D721Med (cell line): ENCODE measurements around the gene PYCARD.
"Not testable (repeated sequence)": the region's sequence is repeated elsewhere in the genome, so short reads cannot be mapped to it uniquely, and the experiment has no call there.

Source experiments
- DNase-seq: peaks from one replicate; pipeline ENCODE4 v3.0.0; 2011; ENCODE audit warnings: low spot score; ENCODE audit not compliant: insufficient read length
- FAIRE-seq: peaks from 2 replicates; lab custom pipeline; 2011; peaks lifted over from hg19 to GRCh38; lab: Jason Lieb, UNC
- TF ChIP-seq, protein P1 (sequence below): IDR thresholded peaks from 2 replicates; pipeline ENCODE4 v1.5.1; 2012; ENCODE audit warnings: mild to moderate bottlenecking, control low read depth; ENCODE audit not compliant: insufficient read depth; ENCODE audit errors: missing control alignments

Gene PYCARD

DNA sequence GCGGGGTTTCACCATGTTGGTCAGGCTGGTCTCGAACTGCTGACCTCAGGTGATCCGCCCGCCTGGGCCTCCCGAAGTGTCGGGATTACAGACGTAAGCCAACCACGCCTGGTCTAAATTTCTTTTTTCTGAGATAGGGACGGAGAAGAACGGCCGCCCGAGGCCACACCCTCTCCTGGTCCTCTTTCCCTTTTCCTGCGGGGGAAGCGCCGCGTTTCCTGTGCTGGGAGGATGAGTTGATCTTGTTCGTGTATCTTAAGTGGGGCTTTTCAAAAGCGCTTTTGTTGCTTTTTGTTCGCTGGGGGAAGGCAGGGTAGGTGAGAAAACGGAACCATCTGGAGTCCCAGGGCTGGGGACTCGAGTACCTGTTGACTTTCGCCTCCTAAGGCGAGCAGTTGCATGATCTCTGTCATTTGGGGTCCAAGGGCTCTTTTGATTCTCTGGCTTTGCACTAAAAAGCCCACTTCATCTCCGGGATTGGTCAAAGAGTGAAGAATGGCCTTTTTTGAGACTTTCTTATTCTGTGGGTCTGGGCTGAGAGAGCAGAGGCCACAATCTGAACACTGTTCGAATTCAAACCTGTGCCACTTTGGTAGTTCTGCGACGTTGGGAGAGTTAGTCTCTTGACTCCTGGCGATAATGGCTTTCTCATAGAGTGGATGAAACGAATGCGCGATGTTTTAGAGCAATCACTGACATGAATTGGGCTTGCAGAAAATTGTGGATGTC lies 21.3 kb downstream of the PYCARD start:
- DNase-seq (no peak), FAIRE-seq (no peak)
- TF ChIP-seq, protein P1, sequence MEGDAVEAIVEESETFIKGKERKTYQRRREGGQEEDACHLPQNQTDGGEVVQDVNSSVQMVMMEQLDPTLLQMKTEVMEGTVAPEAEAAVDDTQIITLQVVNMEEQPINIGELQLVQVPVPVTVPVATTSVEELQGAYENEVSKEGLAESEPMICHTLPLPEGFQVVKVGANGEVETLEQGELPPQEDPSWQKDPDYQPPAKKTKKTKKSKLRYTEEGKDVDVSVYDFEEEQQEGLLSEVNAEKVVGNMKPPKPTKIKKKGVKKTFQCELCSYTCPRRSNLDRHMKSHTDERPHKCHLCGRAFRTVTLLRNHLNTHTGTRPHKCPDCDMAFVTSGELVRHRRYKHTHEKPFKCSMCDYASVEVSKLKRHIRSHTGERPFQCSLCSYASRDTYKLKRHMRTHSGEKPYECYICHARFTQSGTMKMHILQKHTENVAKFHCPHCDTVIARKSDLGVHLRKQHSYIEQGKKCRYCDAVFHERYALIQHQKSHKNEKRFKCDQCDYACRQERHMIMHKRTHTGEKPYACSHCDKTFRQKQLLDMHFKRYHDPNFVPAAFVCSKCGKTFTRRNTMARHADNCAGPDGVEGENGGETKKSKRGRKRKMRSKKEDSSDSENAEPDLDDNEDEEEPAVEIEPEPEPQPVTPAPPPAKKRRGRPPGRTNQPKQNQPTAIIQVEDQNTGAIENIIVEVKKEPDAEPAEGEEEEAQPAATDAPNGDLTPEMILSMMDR, result no peak

DNA sequence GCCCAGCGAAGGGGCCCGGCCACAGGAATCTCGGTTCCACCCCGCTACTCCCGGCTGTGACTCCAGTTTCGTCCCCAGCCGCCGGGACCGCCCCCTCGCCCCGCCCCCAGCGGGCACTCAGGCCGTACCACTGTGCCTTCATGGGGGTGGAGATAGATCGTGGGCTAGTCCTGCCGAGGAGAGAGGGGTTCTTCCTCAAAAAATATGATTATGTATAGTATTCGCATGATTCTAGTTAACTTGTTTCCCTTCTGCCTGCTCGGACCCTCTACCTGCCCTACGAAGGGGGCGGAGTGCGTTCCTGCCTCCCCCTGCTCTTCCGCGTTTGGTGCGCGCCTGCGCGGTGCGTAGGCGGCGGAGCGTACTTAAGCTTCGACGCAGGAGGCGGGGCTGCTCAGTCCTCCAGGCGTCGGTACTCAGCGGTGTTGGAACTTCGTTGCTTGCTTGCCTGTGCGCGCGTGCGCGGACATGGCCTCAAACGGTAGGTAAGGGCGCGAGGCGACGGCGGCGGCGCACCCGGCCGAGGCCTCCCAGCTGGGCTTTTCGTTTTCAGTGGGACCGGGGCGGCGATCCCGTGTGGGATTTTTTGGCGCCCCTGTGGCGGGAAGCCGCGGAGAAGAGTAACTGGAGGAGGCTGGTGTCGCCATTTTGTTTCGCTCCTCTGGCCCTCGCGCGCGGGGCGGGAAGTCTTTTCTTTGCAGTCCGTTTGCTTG lies 22.7 kb downstream of the PYCARD start, which contains the start of gene FUS:
TSS of gene FUS (plus strand) at position 393 of the 713 bp plus-strand sequence. CDS start at position 469, 76 bp downstream.
- FAIRE-seq, result no peak
- peak; percentile 81 for DNase-seq
- TF ChIP-seq, protein P1, result no peak

DNA sequence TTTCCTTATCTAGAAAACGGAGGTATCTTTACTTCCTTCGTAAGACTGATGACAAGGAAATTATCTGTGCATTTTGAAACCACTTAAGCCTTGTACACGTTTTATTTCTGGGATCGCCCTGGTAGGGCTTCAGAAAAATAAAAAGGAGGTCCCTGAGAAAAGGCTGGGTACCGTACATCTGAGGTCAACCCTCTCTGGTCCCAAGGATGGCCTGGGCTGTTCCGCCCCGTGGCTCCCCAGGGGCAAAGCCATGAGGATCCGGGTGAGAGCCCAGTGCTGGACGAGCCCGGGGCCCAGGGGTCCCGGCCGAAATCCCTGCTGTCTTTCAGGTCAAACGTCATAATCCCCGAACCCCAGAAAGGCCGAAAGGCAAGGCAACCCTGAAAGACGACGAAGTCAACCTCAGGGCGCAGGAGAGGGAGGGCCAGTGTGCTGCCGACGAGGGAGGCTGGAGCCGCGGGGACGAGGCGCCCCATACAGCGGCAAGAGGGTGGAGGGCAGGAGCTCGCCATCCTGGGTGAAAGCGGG lies 23.3 kb downstream of the PYCARD start:
- TF ChIP-seq, protein P1, result no peak
- no peak for DNase-seq
- no peak for FAIRE-seq

DNA sequence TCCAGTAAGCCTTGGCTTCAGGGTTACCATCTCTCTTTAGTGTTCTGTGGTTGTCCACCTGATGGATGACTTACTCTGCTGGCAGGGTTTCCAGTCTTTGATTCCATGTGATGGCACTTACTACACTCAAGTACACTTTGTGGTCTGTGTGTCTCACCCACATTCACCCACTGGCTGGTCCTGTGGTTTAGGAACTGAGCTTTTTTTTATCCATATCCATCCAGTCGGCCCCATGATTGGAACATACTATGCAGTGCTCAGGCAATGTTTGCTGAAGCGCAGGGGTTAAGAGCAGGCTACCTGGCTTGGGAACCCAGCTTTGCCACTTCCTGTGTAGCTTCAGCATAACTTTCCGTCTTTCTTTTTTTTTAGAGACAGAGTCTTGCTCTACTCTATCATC lies 25.4 kb downstream of the PYCARD start:
- DNase-seq (no peak), FAIRE-seq (no peak)
- TF ChIP-seq, protein P1, result no peak

DNA sequence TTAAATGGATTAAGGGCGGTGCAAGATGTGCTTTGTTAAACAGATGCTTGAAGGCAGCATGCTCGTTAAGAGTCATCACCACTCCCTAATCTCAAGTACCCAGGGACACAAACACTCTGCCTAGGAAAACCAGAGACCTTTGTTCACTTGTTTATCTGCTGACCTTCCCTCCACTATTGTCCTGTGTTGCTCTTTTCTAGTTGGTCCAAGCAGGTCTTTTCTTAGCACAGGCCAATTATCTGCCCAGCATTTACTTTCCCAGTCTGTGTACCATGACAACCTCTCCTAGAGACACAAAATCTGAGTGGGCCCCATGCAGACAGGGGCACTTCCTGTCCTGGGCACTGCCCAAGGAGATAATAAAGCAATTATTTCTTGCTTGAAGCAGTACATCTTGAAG lies 32.5 kb downstream of the PYCARD start:
- not testable (repeated sequence) for DNase-seq

DNA sequence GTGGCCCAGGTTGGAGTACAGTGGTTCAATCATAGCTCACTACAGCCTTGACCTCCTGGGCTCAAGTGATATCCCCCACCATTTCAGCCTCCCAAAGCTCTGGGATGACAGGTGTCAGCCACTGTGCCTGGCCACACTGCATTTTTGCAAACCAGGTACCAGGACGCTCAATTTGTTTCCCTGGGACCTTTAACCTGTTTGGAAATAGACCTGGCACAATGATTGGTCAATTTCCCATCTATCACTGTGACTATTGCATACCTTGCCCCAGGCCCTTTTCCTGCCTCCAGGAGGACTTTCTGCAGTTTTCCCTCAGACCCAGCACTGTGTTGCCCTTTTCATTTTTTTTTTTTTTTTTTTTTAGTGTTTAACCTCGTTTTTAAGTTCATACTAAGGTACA lies 33.7 kb downstream of the PYCARD start:
- FAIRE-seq, result no peak
- TF ChIP-seq, protein P1, result no peak
- DNase-seq, result no peak

More for the DNA sequence above, 32.5 kb downstream of the PYCARD start:
- FAIRE-seq, result not testable (repeated sequence)

DNA sequence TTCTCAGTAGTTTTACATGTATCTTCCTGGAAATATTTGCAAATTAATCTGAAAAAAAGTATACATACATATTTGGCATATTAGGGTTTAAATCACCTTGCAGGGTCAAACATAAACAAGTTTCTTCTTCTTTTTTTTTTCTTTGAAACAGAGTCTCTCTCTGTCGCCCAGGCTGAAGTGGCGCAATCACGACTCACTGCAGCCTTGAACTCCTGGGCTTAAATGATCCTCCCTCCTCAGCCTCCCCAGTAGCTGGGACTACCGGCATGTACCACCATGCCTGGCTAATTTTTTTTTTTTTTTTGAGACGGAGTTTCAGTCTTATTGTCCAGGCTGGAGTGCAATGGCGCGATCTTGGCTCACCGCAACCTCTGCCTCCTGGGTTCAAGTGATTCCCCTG lies 35.2 kb downstream of the PYCARD start:
- TF ChIP-seq, protein P1, result no peak
- no peak for FAIRE-seq
- DNase-seq, result no peak
